HG03196 (cell line): ENCODE measurements around the gene TPCN2.

ENCODE experiments used
- ATAC-seq: cut with Tn5 transposase; IDR thresholded peaks from one replicate; pipeline ENCODE4 v1.9.1; 2021; ENCODE audit not compliant: unreplicated experiment

Gene TPCN2

DNA sequence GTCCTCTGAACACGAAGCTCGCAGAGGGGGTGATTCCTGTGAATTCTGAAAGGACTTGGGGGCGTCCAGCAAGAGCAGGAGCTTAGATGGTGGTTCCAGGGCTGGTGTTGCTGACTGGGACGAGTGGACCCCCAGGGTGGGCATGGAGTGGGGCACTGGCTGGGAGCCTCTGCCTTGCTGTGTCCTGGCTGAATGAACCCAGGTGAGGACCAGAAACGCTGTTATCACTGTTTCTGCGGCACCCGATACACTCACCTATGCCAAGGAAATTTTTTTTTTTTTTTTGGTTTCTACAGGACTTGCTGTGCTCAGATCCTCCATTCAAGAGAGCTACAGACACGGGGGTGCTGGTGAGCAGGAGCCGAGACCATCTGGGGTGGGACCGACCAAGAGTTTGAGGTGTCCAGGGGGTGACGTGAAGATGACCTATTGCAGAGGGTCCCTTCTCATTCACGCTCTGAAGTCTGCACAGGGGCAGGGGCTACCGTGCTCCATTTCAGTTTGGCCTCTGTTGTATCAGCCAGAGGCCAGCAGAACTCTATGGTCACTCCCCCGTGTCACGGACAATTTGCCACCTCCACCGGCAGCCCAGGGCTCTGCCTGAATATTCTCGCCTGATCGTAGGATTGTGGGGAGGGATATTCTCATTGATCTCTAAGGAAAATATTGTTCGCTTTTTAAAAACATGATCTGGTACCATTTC, 110.6 kb downstream of the TPCN2 start:
- no peak for ATAC-seq

DNA sequence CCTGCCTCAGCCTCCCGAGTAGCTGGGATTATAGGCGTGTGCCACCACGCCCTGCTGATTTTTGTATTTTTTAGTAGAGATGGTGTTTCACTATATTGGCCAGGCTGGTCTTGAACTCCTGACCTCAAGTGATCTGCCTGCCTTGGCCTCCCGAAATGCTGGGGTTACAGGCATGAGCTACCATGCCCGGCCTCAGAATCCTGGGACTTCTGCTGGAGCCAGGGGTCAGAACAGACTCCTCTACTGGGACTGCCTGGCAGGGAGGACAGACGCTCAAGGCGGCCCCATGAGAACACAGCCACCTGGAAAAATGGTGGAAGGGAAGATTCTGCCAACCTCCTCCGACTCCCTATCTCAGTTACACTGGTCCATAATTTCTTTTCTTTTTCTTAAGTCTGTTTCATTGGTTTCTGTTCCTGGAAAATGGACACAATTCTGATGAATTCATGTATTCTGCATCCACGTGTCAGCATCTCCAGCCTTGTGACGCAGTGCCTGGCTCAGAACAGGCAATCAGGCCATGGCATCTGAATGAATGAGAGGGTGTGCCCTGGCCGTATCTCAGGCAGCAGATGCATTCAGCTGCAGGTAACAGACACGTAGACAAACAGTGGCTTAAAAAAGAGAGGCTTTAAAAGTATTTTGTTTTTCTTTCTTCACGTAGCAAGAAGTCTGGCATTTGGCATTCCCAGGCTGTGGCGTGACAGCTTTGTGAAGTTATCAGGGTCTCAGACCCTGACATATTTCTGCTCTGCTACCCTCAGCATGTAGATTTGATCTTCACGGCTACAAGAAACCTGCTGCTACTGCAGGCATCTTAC, 111.8 kb downstream of the TPCN2 start:
- no peak for ATAC-seq

DNA sequence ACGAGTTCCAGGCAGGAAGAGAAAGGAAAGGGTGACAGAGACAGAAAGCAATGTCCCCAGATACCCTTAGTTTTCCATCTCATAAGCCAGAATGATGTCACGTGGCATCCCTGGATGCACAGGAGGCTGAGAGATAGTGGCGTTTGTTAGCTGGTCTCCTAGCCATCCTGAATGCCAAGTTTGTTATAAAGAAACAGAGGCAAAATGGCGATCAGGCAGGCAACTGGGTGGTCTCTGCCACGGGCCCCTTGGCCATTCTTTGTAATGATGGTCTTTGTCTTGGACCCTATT, 112.3 kb downstream of the TPCN2 start:
- ATAC-seq, result no peak

DNA sequence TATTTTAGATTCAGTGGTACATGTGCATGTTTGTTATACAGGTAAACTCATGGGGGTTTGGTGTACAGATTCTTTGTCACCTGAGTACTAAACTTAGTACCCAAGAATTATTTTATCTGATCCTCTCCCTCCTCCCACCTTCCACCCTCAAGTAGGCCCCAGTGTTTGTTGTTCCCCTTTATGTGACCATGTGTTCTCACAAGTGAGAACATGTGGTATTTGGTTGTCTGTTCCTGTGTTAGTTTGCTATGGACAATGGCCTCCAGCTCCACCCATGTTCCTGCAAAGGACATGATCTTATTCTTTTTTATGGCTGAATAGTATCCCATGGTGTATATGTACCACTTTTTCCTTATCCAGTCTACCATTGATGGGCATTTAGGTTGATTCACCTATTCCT, 113.8 kb downstream of the TPCN2 start:
- ATAC-seq, result no peak

DNA sequence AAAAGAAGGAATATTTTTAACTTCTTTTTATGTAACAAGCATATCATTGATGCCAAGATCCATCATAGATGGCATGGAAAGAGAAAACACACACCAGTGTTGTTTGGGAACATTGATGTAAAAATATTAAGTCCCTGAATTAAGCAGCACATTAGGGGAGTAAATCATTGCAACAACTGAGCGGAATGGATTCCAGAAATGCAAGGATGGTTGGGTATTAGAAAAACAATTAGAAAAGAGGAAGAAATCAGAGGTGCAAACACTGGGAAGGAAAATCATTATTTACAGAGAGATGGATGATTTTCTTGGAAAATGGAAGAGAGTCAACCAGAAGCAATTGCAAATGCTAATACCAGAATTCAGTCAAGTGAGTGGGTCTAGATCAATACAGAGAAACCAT, 115.1 kb downstream of the TPCN2 start:
- no peak for ATAC-seq

DNA sequence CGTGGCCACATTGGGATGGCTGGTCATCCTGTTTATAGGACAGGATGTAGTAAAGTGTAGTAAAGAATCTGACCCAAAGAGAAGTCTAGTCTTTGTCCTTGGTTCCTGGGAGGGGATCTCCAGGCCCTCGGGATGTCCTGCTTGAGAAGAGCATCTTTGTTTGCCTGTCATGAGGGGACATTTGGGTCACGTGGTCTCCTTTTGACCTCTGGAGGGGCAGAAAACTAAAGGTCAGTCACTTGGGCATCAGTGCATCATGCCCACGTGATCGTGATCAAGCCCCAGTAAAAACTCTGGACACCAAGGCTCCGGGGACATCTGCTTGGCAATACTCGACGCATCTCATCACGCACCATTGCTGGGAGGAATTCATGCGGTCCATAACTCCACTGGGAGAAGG, 116.1 kb downstream of the TPCN2 start:
- ATAC-seq, result no peak

DNA sequence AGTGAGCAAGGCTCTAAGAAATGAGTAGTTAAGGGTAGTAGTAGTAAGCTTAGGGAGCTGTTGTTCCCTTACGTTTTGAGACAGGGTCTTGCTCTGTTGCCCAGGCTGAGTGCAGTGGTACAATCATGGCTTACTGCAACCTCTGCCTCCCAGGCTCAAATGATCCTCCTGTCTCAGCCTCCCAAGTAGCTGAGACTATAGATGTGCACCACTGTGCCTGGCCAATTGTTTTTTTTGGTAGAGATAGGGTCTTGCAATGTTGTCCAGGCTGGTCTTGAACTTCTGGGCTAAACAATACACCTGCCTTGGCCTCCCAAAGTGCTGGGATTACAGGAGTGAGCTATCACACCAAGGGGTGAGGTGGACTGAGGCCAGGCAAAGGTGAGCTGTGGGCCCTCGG, 117.0 kb downstream of the TPCN2 start:
- no peak for ATAC-seq

DNA sequence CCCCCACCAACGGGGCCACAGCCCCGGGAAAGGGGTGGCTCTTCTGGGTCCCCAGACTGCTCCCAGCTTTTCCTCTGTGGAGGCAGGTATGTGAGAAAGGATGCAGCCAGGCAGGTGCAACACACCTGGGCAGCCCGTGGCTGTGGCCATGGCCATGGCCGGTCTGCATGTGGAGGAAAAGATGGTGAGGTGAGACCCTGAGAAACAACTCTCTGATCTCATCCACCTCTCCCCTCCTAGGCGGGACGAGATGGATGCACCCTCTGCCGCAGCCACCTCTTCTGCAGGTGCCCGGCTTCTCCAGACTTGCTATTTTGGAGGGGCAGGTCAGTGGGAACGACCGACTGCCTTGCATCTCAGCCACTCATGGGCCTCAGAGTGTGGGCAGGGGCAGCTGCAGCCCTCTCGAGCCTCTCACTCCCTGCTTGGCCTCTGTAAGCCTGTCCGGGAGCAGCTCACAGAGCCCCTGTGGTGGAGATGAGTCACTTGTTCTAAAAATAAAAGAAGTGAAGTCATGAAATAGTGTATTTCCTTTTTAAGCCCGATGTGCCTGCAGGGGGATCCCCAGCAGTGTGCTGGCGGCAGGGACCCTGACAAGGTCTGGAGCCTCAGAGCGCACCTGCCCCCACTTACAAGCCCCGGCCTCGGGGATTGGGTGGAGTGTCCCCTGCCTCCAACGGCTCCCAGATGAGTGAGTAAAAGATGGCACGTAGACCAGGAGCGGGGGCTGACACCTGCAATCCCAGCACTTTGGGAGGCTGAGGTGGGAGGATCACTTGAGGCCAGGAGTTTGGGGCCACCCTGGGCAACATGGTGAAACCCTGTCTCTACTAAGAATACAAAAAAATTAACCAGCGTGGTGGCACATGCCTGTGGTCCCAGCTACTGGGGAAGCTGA, 117.7 kb downstream of the TPCN2 start:
- peak; percentile 93 for ATAC-seq

DNA sequence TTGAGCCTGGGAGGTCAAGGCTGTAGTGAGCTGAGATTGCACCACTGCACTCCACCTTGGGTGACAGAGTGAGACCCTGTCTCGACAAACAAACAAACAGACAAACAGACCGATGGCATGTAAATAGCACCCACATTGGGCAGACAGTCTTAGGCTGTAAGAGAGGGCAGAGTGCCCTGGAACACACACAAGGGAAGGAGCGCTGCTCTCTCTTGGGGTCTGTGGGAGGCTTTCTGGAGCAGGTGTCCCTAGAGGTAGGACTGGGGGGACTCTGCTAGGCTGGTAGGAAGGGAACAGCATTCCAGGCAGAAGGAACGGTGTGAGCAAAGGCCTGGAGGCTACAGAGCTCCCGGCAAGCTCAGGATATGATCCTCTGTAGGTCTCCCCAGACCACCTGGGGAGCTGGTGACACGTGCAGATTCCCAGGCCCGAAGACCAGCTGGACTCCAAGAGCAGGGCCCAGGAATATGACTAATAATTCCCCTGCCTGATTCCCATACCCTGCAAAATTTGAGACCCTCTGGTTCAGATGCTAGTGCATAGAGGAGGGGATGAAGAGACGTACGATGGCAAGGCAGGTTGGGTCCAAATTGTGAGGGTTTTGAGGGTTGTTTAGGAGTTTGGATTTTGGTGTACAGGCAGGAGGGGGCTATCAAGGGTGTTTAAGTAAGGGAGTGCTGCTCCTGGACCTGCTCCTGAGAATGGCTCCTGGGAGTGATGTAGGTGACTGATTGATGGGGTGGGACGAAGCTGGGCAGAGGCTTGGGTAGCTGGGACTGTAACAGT, 118.6 kb downstream of the TPCN2 start:
- no peak for ATAC-seq

DNA sequence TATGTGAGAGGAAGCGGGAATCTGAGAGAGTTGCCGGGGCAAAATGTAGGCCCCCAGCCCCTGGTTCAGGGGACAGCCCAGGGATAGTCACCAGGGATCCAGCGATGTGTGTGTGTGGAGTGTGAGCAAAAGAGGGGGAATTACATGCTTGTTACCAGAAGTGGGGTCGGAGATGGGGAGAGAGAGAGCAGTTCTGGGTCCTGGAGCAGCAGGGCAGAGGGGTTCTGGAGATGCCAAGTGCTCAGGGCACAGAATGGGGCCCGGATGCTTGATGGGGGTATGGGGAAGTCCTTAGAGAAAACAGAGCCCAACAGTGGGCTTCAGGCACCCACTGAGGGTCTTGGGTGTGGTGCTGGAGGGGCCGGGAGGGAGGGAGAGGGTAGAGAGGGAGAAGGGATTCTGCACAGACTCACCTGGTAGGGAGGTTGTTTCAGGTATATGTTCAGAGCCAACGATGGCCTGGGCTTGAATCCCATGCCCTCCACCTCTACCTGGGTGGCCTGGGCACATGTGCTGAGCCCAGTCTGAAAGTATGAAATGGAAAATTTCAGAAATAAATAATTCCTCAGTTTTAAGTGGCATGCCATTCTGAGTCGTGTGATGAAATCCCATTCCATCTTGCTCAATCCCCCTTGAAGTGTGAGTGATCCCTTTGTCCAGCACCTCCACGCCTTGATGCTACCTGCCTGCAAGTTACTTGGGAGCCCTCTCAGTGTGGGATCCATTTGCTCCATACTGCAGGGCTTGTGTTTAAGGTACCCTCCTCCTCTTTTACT, 119.4 kb downstream of the TPCN2 start:
- ATAC-seq, result no peak

DNA sequence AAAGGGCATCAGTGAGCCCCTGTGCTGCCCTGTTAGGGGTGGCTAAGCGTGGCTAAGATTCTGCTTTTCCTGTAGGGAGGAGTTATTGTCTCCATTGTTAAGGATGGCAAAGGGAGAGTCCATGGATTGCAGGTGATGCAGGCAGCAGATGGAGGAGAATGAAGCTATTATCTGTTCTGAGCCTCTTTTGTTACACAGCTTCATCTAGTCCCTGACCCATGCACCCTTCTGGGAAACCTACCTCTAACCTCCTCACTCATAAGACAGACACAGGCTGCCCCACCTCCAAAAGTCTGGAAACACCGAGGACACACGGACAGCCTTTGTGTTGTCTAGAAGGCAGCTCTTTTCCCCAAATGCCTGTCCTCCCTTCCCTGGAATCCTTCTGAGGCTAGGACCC, 120.7 kb downstream of the TPCN2 start:
- ATAC-seq, result no peak

DNA sequence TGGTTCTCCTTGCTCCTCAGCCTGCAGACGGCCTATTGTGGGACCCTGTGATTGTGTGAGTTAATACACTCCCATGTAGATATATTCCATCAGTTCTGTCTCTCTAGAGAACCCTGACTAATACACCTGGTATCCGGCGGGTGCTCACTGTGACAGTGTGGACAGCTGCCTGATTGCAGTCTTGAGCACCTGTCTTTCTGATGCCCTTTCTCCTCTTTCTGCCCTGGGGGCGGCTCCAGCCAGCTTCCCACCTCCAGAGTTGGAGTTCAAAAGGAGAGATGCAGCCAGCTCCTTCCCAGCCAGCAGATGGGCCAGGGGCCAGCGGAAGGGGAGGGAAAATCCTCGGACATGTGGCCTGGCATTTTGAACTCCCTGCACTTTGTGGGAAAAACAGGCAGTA, 122.0 kb downstream of the TPCN2 start:
- ATAC-seq, result no peak

DNA sequence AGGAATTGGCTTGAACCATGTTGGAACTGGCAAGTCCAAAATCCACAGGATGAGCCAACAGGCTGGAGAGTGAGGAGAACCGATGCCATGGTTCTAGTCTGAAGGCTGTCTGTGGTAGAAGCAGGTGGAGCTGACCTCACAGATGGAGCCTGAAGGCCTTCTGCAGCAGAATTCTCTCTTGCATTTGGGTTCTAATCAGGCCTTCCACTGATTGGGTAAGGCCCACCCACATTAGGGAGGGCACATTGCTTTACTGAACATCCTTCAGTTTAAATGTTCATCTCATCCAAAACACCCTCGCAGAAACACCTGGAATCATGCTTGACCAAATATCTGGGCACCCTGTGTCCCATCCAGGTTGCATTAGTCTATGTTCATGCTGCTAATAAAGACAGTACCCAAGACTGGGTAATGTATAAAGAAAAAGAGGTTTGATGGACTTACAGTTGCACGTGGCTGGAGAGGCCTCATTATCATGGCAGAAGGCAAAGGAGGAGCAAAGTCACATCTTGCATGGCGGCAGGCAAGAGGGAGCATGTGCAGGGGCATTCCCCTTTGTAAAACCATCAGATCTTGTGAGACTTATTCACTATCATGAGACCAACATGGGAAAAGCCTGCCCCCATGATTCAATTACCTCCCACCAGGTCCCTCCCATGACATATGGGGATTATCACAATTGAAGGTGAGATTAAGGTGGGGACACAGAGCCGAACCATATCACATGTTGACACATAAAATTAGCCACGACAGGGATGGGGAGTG, 122.9 kb downstream of the TPCN2 start:
- no peak for ATAC-seq

DNA sequence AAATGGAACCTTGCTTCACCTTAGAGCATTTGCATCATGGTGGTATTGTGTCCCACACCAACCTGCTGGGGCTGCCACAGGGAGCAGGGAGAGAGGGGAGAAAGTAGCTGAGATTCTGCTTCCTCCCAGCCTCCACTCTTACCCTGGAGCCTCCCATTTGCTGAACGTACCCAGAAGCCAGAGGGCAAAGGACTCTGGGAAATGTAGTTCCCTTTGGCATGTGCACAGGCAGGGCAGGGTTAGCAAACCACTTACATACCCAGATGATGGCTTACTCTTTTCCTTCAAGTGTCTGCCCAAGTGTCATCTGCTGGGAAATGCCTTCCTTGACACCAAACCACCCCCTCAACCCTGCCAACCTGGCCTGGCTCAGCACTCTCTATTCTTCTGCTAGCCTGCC, 123.9 kb downstream of the TPCN2 start:
- no peak for ATAC-seq

DNA sequence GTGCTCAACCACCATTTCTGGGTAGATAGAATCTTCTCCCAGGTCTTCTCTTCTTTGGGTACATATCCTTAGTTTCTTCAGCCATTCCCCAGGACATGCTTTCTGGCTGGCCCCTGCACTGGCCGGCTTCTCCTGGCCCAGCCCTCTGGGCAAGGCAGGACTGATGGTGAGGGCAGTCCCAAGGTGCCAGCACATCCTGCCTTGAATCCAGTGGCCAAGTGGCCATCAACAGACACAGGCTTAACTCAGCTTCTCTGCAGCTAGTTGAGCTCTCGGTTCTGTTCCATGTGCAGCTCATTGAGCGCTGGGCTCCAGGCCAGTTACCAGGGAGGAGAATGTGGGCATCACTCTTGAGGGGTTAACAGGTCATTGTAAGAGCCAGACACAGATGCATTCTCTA, 124.6 kb downstream of the TPCN2 start:
- ATAC-seq, result no peak

DNA sequence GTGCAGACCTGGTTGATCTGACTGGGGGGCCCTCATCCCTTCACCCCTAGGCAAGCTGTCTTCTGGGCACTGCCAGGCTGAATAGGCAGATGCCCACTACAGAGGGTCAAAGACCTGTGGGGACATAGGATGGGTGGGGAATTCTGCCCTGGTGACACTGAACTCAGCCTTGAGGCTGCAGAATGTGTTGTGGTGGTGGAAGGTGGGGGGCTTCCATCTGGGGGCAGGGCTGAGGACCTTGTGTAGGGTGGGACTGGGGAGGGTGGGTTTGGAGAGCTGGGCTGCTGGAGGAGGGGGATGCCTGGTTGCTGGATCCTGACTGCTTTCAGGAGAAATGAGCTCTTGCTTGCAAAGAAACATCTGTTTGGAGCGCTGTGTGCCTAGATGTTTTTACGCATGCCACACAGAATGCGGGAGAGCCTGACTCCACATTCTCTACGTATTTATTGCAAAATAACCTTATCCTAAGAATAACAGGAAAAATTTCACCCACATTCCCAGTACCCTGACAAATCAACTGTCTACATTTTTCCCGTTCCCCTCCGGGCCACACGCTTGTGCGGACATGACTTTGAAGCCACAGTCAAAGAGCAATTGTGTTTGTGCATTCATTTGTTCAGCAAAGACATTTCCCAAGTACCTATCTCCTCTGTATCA, 125.3 kb downstream of the TPCN2 start:
- ATAC-seq, result no peak

DNA sequence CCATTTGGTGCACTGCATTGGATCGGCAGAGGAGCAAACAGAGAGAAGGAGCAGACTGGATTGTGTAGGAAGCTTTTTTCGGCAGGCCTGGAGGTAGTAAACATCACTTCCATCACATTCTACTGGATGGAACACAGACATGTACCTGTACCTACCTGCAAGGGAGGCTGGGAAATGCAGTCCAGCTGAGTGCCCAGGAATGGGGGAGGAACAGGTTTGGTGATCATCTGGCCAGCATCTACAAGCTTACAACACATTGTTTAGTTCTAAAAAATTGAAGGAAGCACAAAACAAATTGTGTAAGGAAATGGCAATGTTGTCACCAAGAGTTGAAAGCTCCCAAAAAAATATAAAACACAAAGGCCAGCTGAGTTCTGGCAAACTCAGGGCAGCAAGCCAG, 126.1 kb downstream of the TPCN2 start:
- ATAC-seq, result no peak

DNA sequence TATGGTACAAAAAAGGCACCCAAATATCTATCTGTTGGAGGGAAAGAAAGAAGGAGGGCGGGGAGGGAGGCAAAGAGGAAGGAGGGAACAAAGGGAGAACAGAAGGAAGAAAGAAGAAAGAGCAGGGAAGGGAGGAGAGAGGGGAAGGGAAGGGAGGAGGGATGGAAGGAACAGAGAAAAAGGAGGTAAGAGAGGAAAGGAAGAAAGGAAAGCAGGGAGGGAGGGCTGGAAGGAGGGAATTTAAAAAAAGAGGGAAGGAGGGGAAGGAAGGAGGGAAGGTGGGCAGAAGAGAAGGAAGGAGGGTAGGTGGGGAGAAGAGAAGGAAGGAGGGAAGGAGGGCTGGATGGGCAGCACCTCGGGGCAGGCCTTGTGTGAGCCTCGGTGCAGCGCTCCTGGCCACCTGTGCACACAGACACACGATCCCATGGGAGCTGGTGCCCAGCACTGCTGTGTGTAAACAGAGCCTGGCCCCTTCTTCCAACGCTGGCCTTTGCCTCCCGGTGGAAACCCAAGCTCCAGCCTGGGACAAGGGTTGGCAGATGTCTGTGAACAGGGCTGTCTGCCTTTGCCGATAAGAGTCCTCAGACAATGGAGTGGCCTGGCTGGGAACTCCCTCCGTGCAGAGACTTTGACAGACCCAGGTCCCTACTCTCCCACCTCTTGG, 130.2 kb downstream of the TPCN2 start:
- ATAC-seq, result no peak

DNA sequence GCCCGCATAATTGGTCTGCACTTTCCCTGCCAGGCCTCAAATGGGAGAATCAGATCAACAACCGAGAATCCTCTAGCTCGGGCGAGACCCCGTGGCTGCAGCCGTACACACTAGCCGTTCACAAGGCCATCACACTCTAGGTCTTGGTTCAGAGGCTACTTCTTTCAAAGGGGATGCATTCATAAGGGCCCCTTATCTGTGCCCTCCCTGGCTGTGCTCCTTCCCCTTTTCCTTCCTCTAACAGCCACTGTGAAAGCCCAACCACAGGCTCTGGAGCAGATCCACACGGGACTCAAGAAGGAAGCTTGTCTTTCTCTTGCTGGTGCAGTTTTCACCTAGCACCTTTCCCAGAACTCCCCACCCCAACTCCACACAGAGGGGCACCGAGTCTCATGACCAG, 131.5 kb downstream of the TPCN2 start:
- no peak for ATAC-seq
